A204.1 (cell line): ENCODE measurements around the gene PLS1.
"Not testable (repeated sequence)": the region's sequence is repeated elsewhere in the genome, so short reads cannot be mapped to it uniquely, and the experiment has no call there.

ENCODE experiments used
- FAIRE-seq: peaks from 2 replicates; lab custom pipeline; 2012; peaks lifted over from hg19 to GRCh38; lab: Jason Lieb, UNC

The PLS1 gene

DNA sequence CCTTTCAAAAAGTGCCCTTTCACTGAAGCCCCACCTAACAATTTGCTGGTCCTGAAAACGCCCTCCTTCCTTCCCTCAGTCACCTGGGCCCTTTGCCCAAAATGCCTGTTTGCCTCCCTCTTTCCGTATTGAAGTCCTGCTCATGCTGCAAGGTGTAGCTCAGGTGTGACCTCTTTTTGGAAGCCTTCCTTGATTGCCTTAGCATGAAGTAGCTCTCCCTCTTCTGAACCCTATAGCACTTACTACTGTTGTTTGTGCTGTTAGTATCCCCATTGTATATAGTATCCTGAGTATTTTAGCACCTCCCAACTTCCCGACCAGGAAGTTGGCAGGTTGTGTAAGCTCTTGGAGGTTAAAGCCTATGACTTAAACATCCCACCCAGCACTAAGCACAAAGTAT, 1.7 kb downstream of the PLS1 start:
- no peak for FAIRE-seq

DNA sequence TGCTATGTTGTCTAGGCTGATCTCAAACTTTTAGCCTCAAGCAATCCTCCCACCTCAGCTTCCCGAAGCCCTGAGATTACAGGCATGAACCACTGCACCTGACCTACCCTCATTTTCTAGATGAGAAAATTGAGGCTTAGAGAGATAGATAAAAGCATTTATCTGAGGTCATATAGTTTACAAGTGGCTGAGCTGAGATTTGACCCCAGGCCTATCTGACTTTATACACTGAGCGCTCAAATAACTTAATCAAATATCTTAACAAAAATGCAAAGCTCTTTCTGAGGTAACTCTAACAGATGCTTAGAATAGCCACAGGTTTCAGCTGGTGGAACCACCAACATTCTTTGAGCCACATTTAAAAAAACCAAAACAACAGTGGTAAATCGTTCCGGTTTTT, 5.5 kb downstream of the PLS1 start:
- no peak for FAIRE-seq

DNA sequence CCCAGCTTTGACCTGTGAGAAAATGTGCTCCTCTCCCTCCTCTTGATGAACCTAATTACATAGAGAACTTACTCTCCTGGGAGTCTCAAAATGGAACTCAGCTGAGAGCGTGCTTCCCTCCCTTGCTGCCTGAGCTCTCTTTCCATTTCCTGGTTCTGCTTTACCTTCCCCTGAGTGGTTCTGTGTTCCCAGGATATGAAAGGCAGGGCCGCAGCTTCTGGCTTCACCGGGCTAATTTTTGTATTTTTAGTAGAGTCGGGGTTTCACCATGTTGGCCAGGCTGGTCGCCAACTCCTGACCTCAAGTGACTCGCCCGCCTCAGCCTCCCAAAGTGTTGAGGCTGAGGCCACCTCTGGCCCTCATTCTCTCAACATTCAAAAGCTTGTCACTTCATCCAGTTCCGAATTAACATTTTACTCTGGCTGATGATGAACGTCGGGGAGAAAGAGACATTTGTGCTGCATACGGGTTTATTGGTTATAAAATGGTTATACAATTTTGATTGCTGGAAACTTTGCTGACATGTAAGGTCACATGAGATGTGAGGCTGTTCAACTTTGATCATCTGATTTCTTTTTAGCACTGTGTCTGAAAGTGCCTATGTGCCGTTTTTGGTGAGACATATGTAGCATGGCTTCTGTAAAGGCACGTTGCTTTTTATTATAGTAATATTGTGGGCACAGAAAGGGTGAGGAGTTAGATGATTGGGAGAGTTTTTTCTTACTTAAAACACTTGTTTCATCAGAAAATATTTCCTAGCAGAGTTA, 6.6 kb downstream of the PLS1 start:
- no peak for FAIRE-seq

DNA sequence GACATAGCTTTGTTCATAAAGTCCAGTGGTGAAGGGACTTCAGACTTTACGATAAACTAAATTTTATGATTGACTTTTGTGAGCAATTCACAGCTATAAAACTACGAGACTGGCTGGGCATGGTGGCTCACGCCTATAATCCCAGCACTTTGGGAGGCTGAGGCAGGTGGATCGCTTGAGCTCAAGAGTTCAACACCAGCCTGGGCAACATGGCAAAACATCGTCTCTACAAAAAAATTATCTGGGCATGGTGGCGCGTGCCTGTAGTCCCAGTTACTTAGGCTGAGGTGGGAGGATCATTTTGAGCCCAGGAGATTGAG, 7.2 kb downstream of the PLS1 start:
- not testable (repeated sequence) for FAIRE-seq

DNA sequence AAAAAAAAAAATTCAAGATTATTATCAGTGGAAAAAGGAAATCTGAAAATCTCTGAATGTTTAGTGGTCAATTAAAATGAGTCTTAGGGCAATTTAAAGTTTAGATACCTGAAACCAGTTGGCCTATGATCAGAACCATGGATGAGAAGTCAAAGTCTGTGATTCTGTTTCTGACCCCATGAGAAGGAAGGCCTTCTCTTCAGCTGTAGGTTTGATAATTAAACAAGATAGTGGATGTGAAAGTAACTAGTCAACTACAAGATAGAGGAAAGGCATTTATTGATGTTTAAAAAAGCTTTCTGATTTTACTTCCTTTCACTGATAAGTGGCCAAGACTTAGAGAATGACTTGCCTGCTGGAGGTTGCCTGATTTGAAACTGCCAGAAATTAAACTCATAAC, 8.7 kb downstream of the PLS1 start:
- no peak for FAIRE-seq

DNA sequence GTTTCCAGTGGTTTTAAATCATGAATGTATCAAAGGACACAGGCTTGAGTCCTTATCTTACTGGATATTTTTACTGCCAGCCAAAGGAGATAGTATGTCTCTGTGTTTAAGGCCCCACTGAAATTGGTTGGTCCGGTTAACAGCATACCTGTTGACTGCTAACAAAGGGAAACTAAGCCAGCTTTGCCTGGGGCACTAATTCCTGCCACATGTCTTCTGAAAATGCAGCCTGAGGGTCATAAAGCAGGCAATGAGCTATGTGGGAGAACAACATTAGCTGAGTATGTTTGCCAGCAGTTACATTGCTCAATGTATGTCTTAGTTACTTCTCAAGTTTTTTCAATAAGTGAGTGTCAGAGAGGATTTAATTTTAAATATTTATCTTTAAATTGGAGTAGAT, 12.4 kb downstream of the PLS1 start:
- no peak for FAIRE-seq

DNA sequence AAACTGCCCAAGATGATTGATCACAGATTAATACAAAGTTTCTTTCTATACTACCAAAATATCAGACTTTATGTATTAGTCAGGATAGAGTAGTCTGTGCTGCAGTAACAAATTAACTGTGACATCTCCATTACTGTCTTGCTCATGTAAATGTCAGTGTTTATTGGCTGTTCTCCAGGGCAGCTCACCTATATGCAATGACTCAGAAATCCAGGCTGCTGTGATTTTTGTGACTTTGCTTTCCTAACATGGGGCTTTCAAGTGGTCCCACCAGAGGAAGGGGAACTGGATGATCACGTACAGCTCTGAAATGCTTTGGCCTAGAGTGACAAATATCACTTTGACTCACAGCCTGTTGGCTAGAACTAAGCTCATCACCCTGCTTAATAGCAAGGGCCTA, 12.9 kb downstream of the PLS1 start:
- FAIRE-seq: no peak

DNA sequence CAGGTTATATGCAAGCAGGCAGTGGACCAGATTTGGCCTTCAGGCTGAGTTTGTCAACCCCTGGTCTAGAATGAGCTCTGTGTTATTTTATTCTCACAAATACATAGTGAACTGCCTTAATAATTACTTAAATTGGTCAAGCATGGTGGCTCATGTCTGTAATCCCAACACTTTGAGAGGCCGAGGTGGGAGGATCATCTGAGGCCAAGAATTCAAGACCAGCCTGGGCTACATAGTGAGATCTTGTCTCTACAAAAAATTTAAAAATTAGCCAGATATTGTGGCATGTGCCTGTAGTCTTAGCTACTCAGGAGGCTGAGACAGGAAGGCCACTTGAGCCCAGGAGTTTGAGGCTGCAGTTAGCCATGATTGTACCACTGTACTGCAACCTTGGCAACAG, 15.0 kb downstream of the PLS1 start:
- no peak for FAIRE-seq

DNA sequence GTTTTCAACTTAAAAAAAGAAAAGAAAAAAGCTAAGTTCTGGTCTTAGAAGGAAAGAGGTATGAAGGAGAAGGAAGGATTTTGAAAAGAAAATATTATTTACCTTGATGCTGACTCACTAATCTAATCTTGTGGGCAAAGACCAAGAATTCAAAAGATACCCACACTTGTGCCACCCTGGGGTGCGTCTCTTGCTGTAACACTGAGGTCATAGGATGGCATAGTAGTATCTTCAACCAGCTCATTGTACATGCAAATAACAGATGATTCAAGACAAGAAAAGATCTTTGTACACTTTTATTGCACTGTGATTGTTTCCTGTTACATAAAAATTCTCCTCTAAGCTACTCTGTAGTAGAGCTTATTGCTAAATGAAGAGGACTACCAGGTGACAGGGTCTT, 17.3 kb downstream of the PLS1 start:
- no peak for FAIRE-seq

DNA sequence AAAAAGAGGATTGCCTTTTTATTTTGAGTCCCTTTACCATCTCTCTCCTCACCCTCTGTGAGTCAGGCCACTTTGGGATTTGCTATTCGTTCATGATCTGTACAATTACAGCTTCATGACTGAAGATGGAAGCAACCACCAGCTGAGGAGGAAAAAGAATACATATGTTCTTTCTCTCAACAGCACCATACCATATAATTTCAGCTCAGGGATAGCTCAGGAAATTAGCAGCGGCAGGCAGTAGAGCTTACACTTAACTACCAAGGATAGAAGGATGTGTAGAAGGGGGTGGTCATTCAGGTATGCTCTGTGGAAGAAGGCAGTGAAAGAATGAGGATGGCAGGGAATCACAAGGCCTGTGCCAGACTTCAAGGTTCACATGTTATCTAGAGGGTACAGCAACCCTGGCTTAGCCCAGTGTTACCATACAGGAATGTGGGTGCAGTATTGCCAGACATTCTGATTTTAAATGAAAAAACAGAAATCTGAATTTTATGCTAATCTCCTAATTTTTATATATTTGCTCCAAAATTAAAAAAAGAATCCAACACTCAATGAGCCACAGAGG, 17.9 kb downstream of the PLS1 start:
- no peak for FAIRE-seq

DNA sequence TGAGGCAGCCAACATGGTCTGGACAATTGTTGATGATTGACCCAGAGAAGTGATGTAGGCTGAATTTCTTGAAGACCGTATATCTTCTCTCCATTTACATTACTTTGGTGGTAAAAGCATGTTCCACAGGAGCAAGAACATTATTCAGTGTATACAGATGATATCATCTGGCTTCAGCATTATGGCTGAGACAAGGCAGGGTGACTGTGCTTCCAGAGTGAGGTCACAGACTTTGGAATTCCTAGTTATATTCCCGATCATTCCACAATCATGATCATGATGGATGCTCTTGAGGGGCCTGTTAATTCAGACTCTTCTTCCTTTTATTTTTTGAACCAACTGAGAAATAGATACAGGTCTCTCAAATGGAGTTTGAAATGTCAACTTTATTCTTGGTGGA, 19.0 kb downstream of the PLS1 start:
- FAIRE-seq: no peak

DNA sequence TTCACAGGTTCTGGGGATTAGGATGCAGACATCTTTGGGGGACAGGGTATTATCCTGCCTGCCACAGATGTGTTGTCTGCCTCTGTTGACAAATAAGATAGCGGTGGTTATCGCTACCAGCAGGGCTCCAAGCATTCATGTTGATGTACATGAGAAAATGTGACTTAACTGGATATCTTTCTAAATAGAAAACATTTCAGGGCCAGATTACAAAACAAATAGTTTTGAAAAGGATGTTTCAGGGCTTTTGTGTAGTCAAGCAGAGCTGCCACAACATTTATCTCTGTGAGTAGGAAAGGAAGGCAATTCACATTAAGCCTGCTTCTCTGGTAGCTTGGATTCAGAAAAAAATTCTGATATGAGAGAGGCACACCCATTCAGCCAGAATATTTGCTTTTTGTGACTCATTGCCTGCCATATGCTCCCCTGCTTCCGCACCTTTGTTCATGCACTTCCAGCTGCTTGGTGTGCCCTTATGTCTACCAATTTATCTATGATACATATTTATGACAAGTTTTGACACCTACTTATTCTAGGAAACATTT, 22.8 kb downstream of the PLS1 start:
- no peak for FAIRE-seq

DNA sequence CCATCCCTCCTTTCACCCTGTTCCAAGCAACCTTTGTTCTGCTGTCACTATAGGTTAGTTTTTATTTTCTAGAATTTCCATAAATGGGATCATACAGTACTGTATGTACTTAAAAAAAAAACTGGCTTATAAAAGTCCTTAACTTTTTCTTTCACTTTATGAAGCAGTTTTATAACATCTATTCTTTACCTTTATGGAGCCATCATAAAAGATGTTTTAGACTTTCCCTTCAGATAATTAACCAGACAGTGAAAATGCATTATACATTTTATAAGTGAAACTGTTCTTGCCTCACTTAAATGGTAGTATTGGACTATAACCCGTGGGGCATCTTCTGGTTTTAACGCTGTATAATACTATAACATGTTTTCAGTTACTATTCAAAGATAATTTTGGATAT, 26.2 kb downstream of the PLS1 start:
- no peak for FAIRE-seq

DNA sequence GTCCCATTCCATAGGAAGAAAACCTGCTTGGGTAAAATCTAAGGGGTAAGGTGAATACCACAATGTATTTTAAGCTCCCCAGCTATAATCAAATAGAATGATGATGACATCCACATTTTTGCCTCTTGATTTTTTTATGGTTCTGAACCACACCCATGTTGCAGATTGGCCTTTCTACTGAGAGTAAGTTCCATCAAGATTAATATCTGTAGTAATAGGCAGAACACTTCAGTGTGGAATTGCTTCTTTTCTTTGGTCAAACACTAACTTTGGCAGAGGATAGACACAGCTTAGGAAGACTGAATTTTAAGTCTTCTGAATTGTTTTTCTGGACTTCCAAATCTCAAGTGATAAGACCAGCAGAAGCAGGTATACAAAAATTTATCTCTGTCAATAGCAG, 27.0 kb downstream of the PLS1 start:
- FAIRE-seq: no peak

DNA sequence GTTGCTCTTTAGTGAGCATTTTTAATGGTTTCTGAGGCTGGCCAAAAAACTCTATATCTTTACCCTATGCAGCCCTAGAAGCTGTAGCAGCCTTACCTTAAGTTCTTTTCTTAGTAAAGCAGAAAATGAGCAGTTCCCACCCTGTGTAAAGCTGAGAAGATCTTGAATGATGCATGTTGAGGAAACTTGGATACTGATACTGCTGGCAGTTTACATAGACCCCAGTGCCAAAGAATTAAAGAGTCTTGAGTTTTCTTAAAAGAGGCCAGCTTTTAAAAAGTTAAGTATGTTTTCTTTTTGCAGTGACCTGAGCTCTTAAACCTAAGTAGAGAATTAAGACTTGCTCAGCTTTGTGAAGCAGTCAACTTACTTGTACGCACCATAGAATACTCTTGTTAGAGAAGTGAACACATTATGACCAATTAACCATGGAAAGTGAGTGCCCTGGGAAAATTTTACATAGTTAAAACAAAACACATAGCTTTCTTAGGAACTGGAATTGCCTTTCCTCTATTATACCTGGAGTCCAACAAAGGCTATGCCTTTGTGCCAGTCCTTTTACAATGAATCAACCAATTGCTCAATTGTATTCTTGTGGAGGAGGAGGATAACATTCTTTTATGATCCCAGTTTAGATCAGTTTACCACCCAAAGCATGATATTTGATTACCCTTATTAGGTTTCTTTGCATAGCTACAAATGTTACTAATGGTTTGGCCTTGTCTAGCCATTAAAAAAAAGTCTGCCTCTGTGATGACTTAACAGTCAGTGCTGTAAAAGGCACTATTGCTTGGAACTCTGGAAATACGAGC, 28.4 kb downstream of the PLS1 start:
- no peak for FAIRE-seq

DNA sequence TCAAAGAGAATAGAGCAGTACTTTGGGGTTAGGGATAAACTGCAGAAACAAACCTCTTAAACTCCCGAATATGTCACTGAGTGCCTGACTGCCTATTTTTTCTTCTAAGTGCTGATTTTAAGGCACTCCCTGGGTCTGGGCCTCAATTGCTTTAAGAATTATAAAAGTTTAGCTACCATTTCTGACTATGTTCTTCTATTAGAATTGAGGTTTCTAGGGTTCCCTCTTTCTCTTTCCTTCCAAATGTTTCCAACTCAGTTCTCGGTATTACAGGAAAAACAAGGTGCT, 28.9 kb downstream of the PLS1 start:
- no peak for FAIRE-seq

DNA sequence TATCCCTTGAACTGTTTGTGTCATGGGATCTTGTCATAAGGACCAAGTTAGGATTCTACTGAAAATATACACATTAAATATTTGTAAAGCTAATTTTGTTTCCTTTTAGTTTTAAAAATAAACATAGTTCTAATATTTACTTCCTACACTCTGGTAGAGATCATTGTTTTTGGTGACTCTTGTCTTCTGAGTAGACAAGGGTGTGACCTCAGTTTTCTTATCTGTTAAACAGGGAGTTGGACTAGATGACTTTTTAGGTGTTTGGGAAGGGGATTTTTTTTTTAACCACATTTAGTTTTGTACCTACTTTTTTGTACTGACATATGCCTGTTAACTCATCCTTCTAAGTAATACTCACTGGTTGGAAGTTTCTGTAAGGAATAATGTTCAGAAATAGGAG, 30.8 kb downstream of the PLS1 start:
- no peak for FAIRE-seq

DNA sequence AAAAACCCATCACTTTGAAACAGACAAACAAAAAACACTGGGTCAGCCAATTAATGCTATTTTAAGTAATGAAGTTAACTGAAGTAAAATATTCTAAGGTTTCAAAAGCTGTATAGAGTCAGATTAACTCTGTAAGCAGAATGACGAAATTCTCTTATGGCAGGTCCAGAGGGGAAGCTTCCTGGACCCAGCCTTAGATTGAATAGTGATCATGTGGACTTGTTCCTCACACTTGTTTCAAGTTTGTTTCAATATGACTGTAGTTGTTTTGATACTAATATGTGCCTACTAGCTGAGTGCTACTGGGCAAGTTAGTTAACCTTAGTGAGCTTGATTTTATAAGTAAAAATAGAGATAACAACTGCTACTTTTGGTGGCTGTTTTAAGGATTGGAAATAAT, 32.6 kb downstream of the PLS1 start:
- FAIRE-seq: no peak

DNA sequence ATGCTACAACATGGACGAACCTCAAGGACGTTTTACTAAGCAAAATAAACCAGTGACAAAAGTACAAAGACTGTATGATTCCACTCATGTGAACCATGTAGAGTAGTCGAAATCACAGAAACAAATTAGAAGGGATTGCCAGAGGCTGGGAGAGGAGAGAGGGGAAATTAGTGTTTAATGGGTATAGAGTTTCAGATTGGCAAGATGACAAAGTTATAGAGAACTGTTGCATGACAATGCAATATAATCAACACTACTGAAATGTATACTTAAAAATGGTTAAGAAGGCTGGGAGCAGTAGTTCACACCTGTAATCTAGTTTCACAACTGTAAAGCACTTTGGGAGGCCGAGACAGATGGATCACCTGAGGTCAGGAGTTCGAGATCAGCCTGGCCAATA, 36.9 kb downstream of the PLS1 start:
- no peak for FAIRE-seq

DNA sequence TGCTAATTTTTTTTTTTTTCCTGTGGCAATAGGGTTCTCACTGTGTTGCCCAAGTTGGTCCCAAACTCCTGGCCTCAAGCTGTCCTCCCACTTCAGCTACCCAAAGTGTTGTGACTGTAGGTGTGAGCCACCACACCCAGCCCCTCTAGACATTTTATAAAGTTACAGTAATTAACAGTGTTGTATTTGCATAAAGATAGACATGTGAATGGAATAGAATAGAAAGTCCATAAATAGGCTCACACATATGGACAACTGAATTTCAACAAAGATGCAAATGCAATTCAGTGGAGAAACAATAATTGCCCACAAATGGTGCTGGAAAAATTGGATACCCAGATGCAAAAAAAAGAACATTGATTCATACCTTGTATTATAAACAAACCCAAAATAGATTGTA, 39.9 kb downstream of the PLS1 start:
- FAIRE-seq: no peak

DNA sequence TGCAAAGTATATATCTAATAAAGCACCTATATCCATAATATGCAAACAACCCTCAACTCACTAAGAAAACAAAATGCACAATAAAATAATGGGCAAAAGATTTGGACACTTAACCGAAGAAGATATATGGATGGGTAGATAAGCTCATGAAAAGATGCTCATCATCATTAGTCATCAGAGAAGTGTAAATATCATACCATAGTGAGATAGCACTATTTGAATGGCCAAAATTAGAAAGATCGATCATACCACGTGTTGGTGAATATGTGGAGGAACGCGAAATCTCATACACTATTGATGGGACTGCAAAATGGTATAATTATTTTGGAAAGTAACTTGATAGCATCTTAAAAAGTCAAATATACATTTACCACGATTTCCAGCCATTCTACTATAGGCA, 40.5 kb downstream of the PLS1 start:
- FAIRE-seq: no peak

DNA sequence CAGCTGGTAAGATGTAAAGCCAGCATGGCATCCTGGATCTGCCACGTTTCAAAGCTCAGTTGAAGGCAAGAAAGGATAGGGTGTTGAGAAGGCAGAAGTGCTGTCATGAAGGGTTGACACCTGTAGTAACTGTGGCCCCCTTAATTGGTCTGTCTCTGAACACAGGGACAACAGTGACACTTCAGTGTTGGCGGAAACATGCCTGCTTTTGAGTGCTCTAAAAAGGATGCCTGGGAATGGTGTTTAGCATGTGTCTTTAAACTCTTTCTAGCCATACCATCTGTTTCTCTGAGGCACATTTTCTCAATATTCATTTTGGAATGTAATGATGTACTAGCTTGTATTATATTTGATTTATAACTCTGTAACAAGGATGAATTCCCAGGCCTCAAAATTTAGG, 42.1 kb downstream of the PLS1 start:
- FAIRE-seq: no peak

DNA sequence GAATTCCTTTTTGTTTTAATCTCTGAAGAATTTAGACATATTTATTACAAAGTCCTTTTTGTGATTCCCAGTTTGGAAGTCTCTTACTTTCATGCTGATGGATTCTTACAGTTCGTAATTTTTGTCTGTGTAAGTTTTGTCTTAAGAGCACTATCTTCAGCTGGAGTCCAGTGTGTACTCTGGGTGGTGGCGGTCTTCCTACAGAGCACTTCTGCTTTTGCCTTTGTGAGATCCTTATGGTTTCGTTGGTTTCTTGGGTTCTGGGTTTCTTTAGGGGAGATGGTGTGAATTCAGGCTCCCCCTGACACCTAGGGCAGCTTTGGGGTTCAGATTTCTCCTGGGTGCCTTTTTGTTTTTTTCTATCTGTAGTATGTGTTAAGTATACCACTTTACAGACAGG, 45.3 kb downstream of the PLS1 start:
- FAIRE-seq: no peak

DNA sequence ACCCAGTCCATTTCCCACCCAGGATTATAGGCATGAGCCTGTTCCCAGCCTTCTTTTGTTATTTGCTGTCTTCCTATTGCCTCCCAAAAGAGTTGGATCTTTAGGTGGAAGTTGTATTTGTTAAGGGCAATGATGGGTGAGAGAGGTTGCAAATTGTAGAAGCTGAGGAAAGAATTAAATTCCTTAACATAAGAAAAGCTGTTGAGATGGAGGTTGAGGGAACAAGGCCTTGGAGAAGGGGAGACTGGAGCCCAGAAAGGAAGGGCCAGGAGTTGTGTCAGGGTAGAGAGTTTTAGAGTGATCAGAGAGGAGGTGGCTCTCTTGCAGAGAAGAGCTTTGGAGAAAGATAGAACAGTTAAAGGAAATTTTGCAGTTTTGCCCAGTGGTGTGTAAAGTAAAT, 46.8 kb downstream of the PLS1 start:
- no peak for FAIRE-seq
